Pons (tissue), 1 donor: Measurements from ENCODE around the gene ADIRF.
"Not testable (repeated sequence)": the region's sequence is repeated elsewhere in the genome, so short reads cannot be mapped to it uniquely, and the experiment has no call there.

Experiments used
- DNase-seq: peaks from one replicate; pipeline ENCODE4 v3.0.0-alpha.2; 2016; ENCODE audit warnings: low spot score

Gene ADIRF

GRCh38 chr10:86968271-86968993 lies at the start of gene ADIRF:
Gene ADIRF, plus strand, starts transcription at chr10:86968482. Its CDS starts 63 bp downstream, at chr10:86968545.
- no peak for DNase-seq

- DNase-seq, result no peak
Observed at GRCh38 chr10:86922553-86922961, 45.7 kb upstream of the ADIRF start.

GRCh38 chr10:86929468-86930380 lies 38.6 kb upstream of the ADIRF start:
- no peak for DNase-seq

- DNase-seq, result no peak
Observed at GRCh38 chr10:86931872-86932271, 36.4 kb upstream of the ADIRF start.

- DNase-seq, result no peak
Observed at GRCh38 chr10:86932674-86933073, 35.6 kb upstream of the ADIRF start.

- not testable (repeated sequence) for DNase-seq
Observed at GRCh38 chr10:86934162-86934711, 34.0 kb upstream of the ADIRF start.

- DNase-seq, result no peak
Observed at GRCh38 chr10:86936661-86937501, 31.4 kb upstream of the ADIRF start.

GRCh38 chr10:86937502-86938154 lies 30.7 kb upstream of the ADIRF start:
- DNase-seq, result no peak

GRCh38 chr10:86938260-86938659 lies 30.0 kb upstream of the ADIRF start:
- DNase-seq, result no peak

- not testable (repeated sequence) for DNase-seq
Observed at GRCh38 chr10:86940076-86940475, 28.2 kb upstream of the ADIRF start.

- no peak for DNase-seq
Observed at GRCh38 chr10:86940677-86941076, 27.6 kb upstream of the ADIRF start.

- DNase-seq, result no peak
Observed at GRCh38 chr10:86941426-86941825, 26.9 kb upstream of the ADIRF start.

GRCh38 chr10:86941991-86942421 lies 26.3 kb upstream of the ADIRF start:
- DNase-seq, result no peak

GRCh38 chr10:86942441-86943315 lies 25.6 kb upstream of the ADIRF start:
- no peak for DNase-seq

- DNase-seq, result no peak
Observed at GRCh38 chr10:86943316-86944030, 24.8 kb upstream of the ADIRF start.

GRCh38 chr10:86944031-86944419 lies 24.3 kb upstream of the ADIRF start:
- no peak for DNase-seq

- no peak for DNase-seq
Observed at GRCh38 chr10:86944471-86944870, 23.8 kb upstream of the ADIRF start.

- no peak for DNase-seq
Observed at GRCh38 chr10:86944907-86945306, 23.4 kb upstream of the ADIRF start.

GRCh38 chr10:86945361-86946212 lies 22.7 kb upstream of the ADIRF start:
- no peak for DNase-seq
